NCI-H1694 (cell line): Measurements from ENCODE around the gene BTBD17.

Experiments
- DNase-seq: peaks from one replicate; lab custom pipeline; 2025; lab: John Stamatoyannopoulos, UW

The BTBD17 gene

DNA sequence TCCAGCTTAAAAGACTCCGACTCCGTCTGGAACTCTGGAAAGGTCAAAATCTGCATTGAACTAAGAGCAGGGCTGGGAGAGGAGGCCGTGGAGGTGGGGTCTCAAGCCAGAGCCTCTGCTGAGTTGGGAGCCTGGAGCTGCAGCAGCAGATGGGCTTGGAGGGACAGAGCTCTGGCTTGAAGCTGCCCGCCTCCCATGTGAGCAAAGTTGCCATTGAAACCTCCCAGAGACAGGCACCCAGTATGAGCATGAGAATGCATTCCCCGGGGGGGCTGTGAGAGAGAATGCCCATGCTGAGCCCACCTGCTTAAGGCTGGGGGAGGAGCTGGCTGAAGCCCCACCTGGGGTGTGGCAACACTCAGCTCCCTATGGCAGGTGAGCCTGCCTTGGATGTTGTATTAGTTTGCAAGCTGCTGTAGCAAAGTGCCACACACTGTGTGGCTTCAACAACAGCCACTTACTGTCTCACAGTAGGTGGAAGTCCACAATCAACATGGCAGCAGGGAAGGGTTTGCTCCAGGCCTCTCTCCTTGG is 26.1 kb downstream of the BTBD17 start:
- DNase-seq = no peak

GRCh38 chr17:74334393-74335039 is 27.2 kb downstream of the BTBD17 start:
- no peak for DNase-seq

DNA sequence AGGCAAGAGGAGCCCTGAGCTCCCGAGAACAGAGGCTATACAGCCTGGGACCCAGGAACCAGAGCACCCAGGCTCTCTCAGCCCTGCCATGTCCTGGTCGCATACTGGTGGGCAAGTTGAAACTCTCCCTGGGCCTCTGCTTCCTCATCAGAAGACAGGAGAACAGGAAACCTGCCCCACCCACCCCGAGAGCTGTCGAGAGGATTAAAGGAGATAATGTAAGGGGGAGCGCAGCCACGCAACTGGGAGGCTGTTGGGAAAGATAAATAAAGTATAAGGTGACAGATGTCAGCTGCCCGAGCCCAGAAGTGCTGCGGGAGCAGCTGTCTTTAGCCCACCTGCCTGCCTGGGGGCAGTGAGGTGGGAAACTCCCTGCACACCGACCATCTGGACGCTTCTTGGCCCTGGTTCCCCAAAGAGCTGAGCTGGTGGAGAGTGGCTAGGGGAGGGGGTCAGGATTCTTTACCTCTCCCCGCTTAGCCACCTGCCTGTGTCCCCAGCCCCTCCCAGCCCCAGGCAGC is 28.8 kb downstream of the BTBD17 start:
- DNase-seq = peak; percentile 86

DNA sequence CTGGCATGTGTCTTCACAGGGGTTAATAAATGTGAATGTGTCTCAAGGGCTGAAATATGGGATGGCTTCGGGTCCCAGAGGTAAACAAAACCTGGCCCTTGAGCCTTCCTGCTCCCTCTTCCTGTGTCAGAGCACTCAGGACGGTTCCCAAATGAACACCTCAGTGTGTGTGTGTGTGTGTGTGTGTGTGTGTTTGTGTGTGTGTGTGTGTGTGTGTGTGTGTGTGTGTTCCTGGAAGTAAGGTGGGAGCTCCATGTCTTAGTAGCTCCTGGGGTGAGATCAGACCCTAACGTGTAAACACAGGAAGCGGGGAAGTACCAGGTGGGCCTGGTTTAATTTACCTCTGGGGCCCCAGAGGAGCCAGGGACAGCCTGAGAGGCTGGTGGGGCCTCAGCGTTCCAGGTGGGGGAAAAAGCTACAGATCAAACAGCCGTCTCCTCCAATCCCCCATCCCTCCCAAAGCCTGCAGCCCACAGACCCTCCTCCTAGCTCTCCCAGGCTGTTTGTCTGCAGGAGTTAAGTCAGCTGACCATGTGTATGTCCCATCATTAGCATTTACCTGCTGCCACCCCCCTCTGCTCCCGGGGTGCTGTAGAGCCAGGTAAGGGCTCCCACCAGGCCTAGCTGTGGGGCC is 29.5 kb downstream of the BTBD17 start:
- DNase-seq = no peak

DNA sequence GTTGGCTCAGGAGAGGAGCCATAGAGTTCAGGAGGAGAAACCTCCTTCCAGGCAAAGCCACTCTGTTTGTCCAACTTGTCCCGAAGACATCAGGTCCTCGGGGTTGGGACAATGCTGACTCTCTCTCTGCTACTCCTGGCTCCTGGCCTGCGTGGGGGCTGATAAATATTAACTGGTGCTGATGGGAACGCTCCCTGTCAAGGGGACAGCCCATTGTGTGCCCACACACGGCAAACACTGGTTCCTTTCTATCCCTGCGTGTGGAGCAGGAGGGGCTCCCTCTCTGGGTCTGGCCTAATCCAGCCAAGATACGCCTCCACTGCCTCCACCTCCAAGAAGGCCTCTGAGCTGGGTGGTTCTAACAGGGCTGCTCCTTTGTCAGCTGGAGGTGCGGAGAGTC is 31.2 kb downstream of the BTBD17 start:
- DNase-seq = no peak

- DNase-seq = no peak
Measured at GRCh38 chr17:74329378-74329777, 32.3 kb downstream of the BTBD17 start.

GRCh38 chr17:74328487-74328886 is 33.2 kb downstream of the BTBD17 start:
- no peak for DNase-seq

- DNase-seq = no peak
Measured at GRCh38 chr17:74326506-74326905, 35.2 kb downstream of the BTBD17 start.

DNA sequence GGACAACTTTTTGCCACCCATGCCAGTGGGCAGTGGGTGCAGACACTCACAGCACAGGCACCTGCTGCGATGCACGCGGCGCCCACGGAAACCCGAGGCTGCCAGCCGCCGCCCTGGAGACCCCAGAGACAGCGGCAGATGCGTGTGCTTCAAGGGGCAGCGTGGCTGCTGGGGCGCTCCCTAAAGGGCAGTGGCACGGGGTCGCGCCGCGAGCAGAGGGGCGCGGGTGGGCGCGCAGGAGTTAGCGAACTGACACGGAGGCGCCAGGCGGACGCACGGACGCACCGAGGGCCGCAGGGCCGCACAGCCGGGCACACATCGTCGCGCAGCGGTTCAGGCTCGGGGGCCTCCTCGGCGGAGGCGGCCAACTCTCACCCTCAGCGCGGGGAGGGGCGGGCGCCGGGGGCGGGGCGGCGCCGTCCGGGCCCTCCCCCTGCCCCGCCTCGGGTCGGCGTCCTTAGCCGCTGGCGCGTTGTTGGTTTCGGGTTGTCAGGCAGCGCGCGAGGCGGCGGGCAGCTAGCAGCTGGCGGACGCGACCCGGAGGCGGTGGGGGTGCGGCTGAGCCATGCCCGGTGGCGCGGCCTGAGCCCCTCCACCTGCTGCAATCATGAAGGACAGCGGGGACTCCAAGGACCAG is 35.8 kb downstream of the BTBD17 start, which contains the start of gene KIF19:
KIF19 (plus strand) TSS at position 484 of the 637 bp plus-strand sequence; CDS start at position 608, 124 bp downstream.
- no peak for DNase-seq

- no peak for DNase-seq
Measured at GRCh38 chr17:74325376-74325742, 36.3 kb downstream of the BTBD17 start.

DNA sequence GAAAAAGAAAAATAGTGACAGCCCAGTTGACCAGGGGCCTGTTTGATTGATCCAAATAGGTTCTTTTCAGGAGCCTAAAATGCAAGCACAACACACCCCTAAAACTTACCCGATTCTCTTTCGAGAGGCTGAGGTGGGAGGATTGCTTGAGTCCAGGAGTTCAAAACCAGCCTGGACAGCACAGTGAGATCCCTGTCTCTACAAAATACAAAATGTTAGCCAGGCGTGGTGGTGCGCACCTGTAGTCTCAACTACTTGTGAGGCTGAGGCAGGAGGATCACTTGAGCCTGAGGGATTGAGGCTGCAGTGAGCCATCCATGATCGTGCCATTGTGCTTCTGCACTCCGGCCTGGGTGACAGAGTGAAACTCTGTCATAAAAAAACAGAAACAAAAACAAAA is 37.1 kb downstream of the BTBD17 start:
- DNase-seq = no peak

DNA sequence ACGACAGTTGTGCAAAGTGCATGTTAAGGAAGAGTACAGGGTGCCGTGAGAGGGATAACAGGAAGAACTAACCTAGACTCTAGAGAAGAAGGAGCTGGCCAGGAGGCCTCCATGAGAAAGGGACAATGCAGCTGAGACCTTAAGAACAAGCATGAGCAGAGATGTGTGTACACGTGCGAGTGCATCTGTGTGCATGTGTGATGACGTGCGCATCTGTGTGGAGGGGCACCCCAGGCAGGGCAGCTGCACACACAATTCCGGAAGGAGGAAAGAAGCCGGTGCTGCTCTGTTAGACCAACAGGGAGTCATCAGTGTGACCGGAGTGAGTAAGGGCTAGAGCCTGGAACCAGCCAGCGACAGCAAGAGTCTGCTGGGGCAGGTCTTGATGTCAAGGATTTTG is 43.3 kb downstream of the BTBD17 start:
- no peak for DNase-seq

DNA sequence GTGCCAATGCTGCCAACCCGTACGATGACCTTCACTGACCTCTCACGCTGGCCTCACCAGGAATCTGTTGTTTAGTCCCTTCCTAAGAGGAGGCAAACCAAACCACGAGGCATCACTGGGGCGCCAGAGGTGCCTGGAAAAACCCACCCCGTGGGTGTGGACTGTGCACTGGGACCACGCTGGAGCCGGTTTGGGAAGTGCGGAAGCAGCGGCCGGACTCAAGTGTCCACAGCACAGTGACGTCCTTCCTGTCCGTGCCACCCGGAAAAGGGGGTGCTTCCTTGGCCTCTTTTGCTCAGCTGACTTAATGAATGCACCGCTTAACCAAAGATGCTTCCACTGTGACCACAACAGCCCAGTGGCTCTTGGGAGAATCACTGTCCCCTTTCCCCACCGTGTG is 44.6 kb downstream of the BTBD17 start:
- DNase-seq = no peak

DNA sequence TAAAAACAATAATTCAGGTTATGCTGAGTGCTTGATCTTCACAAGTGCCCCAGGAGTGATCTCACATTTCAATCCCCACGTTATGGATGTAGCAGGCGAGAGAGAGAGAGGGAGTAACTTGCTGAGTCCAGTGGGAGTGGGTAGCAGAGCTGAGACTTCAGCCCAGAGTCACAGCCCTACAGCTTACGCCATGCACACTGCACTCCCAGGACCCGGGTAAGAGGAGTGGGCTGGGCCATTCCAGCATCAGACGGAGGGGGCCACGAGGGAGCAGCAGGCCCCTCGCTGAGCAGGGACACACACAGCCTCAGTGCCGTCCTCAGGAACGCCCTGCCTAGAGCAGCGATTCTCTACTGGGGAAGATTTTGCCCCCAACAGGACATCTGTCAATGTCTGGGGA is 45.4 kb downstream of the BTBD17 start:
- DNase-seq = no peak

- DNase-seq = no peak
Measured at GRCh38 chr17:74314877-74315276, 46.8 kb downstream of the BTBD17 start.

DNA sequence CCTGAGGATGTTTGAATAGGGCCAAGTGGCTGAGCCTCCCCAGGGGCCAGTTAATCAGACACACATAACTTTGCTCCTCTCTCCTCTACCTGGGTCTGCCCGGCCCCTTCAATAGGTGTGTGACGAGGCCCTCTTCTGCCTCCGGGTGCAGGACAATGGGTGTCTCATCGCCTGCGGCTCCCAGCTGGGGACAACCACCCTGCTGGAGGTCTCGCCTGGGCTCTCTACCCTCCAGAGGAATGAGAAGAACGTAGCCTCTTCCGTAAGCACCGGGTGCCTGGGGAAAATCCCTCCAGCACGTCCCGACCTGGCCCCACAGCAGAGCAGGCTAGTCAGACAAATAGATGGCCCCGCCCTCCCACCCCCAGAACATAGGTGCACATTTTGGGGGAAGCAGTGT is 51.8 kb downstream of the BTBD17 start:
- DNase-seq = no peak

GRCh38 chr17:74307984-74308773 is 53.5 kb downstream of the BTBD17 start:
- DNase-seq = no peak
